ENCODE data around the gene WDFY1. TPM values are rescaled to one million over a fixed set of nuclear protein-coding genes. Genes with fewer than 3 reads are reported as not detected.
"Not testable (repeated sequence)": the region's sequence is repeated elsewhere in the genome, so short reads cannot be mapped to it uniquely, and the experiment has no call there.

Gene WDFY1
- total RNA-seq, 4 donors from 2014 or later, result 19.4 to 29.2 (median 24.7) TPM

- 65% methylated on average over 12 of the region's 12 CpGs for WGBS
- H3K27ac ChIP-seq (replicated peaks in 1 of 4), result no peak overlapping the region
- no peaks in the 10 kb centered on the region for H3K9me3 ChIP-seq
- H3K4me3 ChIP-seq, result no peak overlapping the region
- no peak for TF ChIP-seq EP300 (IDR thresholded peaks at IDR 0.05)
- peaks cover 58 to 71% (median 64%) of the 10 kb centered on the region in 4 donors for H3K4me1 ChIP-seq
- intact Hi-C loops (cut with DNase I), result no loop called here
- no peak for DNase-seq (ENCODE audit: extremely low spot score)
- H3K27me3 ChIP-seq, result no peaks in the 10 kb centered on the region
- H3K36me3 ChIP-seq, result no peaks in the 10 kb centered on the region
Measured at GRCh38 chr2:223941579-223942277, 3.4 kb downstream of the WDFY1 start.

GRCh38 chr2:223939438-223939837, 5.7 kb downstream of the WDFY1 start:
- intact Hi-C loops (cut with DNase I); H3K27me3 ChIP-seq; H3K36me3 ChIP-seq; DNase-seq (ENCODE audit: extremely low spot score); H3K27ac ChIP-seq (replicated peaks in 1 of 4); H3K4me3 ChIP-seq; H3K9me3 ChIP-seq: not testable (repeated sequence)
- H3K4me1 ChIP-seq, result peaks cover 70 to 85% (median 78%) of the 10 kb centered on the region in 4 donors
- WGBS, result 47% methylated on average over 2 of the region's 2 CpGs

GRCh38 chr2:223937535-223937934, 7.6 kb downstream of the WDFY1 start:
- Histone ChIP-seq H3K27ac (replicated peaks in 1 of 4) (peak overlapping the region in 2 of 4 donors; percentile 9 to 10), H3K27me3 (no peaks in the 10 kb centered on the region), H3K4me1 (peaks cover 74 to 86% (median 83%) of the 10 kb centered on the region in 4 donors), H3K36me3 (no peaks in the 10 kb centered on the region), H3K9me3 (no peaks in the 10 kb centered on the region), H3K4me3 (no peak overlapping the region)
- WGBS, result 0% methylated on average over 1 of the region's 1 CpG
- intact Hi-C loops (cut with DNase I), result no loop called here
- TF ChIP-seq POLR2AphosphoS5 (IDR thresholded peaks at IDR 0.05) (no peak), EP300 (IDR thresholded peaks at IDR 0.05) (no peak), POLR2A (IDR thresholded peaks at IDR 0.05; ENCODE audit: low read depth) (no peak), CTCF (IDR thresholded peaks at IDR 0.05) (no peak)
- no peak for DNase-seq (ENCODE audit: extremely low spot score)

GRCh38 chr2:223936862-223937326, 8.2 kb downstream of the WDFY1 start:
- H3K4me3 ChIP-seq, result no peak overlapping the region
- WGBS, result 65% methylated on average over 5 of the region's 5 CpGs
- H3K4me1 ChIP-seq, result peaks cover 70 to 84% (median 81%) of the 10 kb centered on the region in 4 donors
- TF ChIP-seq EP300 (IDR thresholded peaks at IDR 0.05) (no peak), POLR2AphosphoS5 (IDR thresholded peaks at IDR 0.05) (no peak), CTCF (IDR thresholded peaks at IDR 0.05) (no peak), POLR2A (IDR thresholded peaks at IDR 0.05; ENCODE audit: low read depth) (no peak)
- intact Hi-C loops (cut with DNase I), result no loop called here
- DNase-seq (ENCODE audit: extremely low spot score), result no peak
- peak overlapping the region in 2 of 4 donors; percentile 5 to 44 for H3K27ac ChIP-seq (replicated peaks in 1 of 4)
- no peaks in the 10 kb centered on the region for H3K36me3 ChIP-seq
- H3K9me3 ChIP-seq, result no peaks in the 10 kb centered on the region
- H3K27me3 ChIP-seq, result no peaks in the 10 kb centered on the region

GRCh38 chr2:223935459-223936125, 9.5 kb downstream of the WDFY1 start:
- no peak for TF ChIP-seq POLR2A (IDR thresholded peaks at IDR 0.05; ENCODE audit: low read depth)
- TF ChIP-seq POLR2AphosphoS5 (IDR thresholded peaks at IDR 0.05), result no peak
- TF ChIP-seq EP300 (IDR thresholded peaks at IDR 0.05), result no peak
- TF ChIP-seq CTCF (IDR thresholded peaks at IDR 0.05), result no peak
- H3K36me3 ChIP-seq, result no peaks in the 10 kb centered on the region
- H3K27me3 ChIP-seq, result no peaks in the 10 kb centered on the region
- peaks cover 75 to 89% (median 83%) of the 10 kb centered on the region in 4 donors for H3K4me1 ChIP-seq
- intact Hi-C loops (cut with DNase I), result no loop called here
- DNase-seq (ENCODE audit: extremely low spot score), result no peak
- no peaks in the 10 kb centered on the region for H3K9me3 ChIP-seq
- no peak overlapping the region for H3K4me3 ChIP-seq
- no peak overlapping the region for H3K27ac ChIP-seq (replicated peaks in 1 of 4)

Measured in esophagus muscularis mucosa (tissue), 4 donors.